Dendritic cell treated with granulocyte-macrophage colony-stimulating factor and Interleukin-4, amounts not matched to agents 40 ng/mL and 50 ng/mL, for 4 days (primary cell): Measurements from ENCODE around the gene GOLGA6C.
"Not testable (repeated sequence)": the region's sequence is repeated elsewhere in the genome, so short reads cannot be mapped to it uniquely, and the experiment has no call there.

Source experiments
- H3K27ac Mint-ChIP-seq: one replicate; pipeline ENCODE4 v1.8.0; 2022; ENCODE audit warnings: mild to moderate bottlenecking, mixed read lengths
- H3K27me3 Mint-ChIP-seq: one replicate; pipeline ENCODE4 v1.8.0; 2022; ENCODE audit warnings: mild to moderate bottlenecking, mixed read lengths
- H3K36me3 Mint-ChIP-seq: one replicate; pipeline ENCODE4 v1.8.0; 2022; ENCODE audit warnings: low read depth, mixed read lengths
- H3K4me1 Mint-ChIP-seq: one replicate; pipeline ENCODE4 v1.8.0; 2022; ENCODE audit warnings: low read depth, mixed read lengths
- H3K4me3 Mint-ChIP-seq: one replicate; pipeline ENCODE4 v1.8.0; 2022; ENCODE audit warnings: mild to moderate bottlenecking, moderate library complexity, mixed read lengths
- H3K9me3 Mint-ChIP-seq: one replicate; pipeline ENCODE4 v1.8.0; 2022; ENCODE audit warnings: mixed read lengths
- intact Hi-C: fragments of 100-400 bp; cut with micrococcal nuclease; formaldehyde crosslinking; loops from one replicate; pipeline ENCODE4 v1.15.0; 2022

Gene GOLGA6C, protein sequence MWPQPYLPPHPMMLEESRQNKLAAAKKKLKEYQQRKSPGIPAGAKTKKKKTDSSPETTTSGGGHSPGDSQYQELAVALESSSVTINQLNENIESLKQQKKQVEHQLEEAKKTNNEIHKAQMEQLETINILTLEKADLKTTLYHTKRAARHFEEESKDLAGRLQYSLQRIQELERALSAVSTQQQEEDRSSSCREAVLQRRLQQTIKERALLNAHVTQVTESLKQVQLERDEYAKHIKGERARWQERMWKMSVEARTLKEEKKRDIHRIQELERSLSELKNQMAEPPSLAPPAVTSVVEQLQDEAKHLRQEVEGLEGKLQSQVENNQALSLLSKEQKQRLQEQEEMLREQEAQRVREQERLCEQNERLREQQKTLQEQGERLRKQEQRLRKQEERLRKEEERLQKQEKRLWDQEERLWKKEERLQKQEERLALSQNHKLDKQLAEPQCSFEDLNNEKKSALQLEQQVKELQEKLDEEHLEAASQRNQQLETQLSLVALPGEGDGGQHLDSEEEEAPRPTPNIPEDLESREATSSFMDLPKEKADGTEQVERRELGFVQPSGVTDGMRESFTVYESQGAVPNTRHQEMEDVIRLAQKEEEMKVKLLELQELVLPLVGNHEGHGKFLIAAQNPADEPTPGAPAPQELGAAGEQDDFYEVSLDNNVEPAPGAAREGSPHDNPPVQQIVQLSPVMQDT

DNA sequence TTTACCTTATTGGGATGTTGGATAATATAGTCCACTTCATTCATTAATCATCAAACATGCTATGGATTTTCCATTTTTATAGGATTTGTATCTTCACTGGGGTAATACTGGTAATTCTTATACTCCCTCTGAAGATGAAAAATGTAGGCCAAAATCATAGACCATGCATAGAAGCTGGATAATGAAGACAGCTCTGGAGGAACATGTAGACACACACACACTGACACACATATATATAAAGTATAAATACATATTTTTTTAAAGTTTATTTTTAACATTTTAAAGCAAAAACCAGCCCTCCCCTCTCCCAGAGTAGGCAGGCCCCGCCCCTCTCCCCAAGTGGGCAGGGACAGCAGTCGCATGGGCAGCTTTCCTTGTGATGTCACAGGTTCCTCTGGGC lies at the start of gene GOLGA6C:
Gene GOLGA6C, plus strand, starts transcription at position 301 of the 400 bp plus-strand sequence. CDS start 265 bp downstream, outside the sequence.
- H3K27ac Mint-ChIP-seq, H3K9me3 Mint-ChIP-seq, intact Hi-C loops, H3K4me3 Mint-ChIP-seq, H3K27me3 Mint-ChIP-seq, H3K36me3 Mint-ChIP-seq, H3K4me1 Mint-ChIP-seq: not testable (repeated sequence)

GRCh38 chr15:75208501-75209288 lies 49.4 kb upstream of the GOLGA6C start:
- H3K4me3 Mint-ChIP-seq = no peak overlapping the region

DNA sequence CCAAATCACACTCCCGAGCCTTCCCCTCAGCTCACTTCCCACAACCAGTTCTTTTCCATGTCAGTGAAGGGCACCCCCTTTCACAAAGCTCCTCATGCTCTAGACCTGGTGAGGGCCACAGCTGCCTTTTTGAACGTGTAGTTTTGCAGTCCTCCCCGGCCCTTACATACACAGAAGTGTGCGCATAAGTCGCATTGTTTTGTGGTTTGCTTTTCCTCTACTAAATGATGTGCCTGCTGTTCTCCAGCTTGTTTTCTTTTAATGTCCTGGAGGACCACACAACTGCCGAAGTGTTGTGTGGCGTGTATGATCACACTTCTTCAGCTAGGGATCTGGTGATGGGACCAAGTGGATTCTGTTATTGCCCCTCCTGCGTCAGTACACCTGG lies 48.9 kb upstream of the GOLGA6C start:
- peaks cover 97% of the 10 kb centered on the region for H3K36me3 Mint-ChIP-seq
- H3K4me1 Mint-ChIP-seq = peaks cover 93% of the 10 kb centered on the region
- no peaks in the 10 kb centered on the region for H3K27me3 Mint-ChIP-seq
- H3K4me3 Mint-ChIP-seq = no peak overlapping the region
- H3K27ac Mint-ChIP-seq = no peak overlapping the region
- intact Hi-C loops = no loop called here
- no peaks in the 10 kb centered on the region for H3K9me3 Mint-ChIP-seq

More at GRCh38 chr15:75208501-75209288, 49.4 kb upstream of the GOLGA6C start:
- Mint-ChIP-seq H3K27me3 (no peaks in the 10 kb centered on the region), H3K9me3 (no peaks in the 10 kb centered on the region), H3K36me3 (peaks cover 97% of the 10 kb centered on the region), H3K27ac (no peak overlapping the region), H3K4me1 (peaks cover 93% of the 10 kb centered on the region)
- intact Hi-C loops = no loop called here

GRCh38 chr15:75210811-75211230 lies 47.3 kb upstream of the GOLGA6C start:
- intact Hi-C loops = no loop called here
- peaks cover 93% of the 10 kb centered on the region for H3K4me1 Mint-ChIP-seq
- no peak overlapping the region for H3K27ac Mint-ChIP-seq

GRCh38 chr15:75211436-75212199 lies 46.5 kb upstream of the GOLGA6C start:
- Mint-ChIP-seq H3K27ac (no peak overlapping the region), H3K9me3 (no peaks in the 10 kb centered on the region), H3K27me3 (no peaks in the 10 kb centered on the region), H3K36me3 (peaks cover 95% of the 10 kb centered on the region), H3K4me3 (no peak overlapping the region), H3K4me1 (peaks cover 89% of the 10 kb centered on the region)
- intact Hi-C loops = no loop called here

More at GRCh38 chr15:75210811-75211230, 47.3 kb upstream of the GOLGA6C start:
- Mint-ChIP-seq H3K4me3 (no peak overlapping the region), H3K36me3 (peaks cover 95% of the 10 kb centered on the region), H3K27me3 (no peaks in the 10 kb centered on the region), H3K9me3 (no peaks in the 10 kb centered on the region)

DNA sequence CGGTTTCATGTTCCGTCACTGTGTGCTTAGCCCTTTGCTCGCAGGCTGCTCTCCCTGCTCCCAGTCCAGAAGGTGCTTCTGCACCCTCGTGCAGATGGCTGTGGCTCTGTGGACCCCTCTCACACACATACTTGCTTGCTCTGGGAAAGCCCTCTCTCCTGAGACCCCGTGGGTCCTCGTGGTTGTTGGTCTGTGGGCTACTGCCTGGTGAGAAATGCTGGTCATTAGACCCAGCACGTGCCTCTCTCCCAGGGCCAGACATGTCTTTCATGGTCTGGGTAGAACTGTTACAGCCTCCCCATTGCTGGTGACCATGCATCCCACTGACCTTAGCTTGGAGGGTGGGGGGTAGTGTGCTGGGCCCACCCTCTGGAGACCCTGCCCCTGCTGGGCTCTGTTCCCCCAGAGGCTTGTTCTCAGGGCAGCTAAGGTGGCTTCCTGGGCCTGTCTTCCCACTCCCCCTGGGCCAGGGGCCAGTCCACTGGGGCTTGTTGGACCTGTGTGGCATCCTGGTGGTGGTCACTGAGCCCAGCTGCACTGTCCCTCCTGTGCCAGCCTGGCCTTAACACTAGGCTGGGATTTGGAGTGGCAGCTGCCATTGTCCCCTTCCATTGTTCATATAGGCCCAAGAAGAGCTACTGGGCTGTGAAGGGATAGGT lies 45.8 kb upstream of the GOLGA6C start:
- Mint-ChIP-seq H3K27me3 (no peaks in the 10 kb centered on the region), H3K4me3 (no peak overlapping the region), H3K4me1 (peaks cover 81% of the 10 kb centered on the region), H3K27ac (no peak overlapping the region), H3K9me3 (no peaks in the 10 kb centered on the region), H3K36me3 (peaks cover 92% of the 10 kb centered on the region)
- intact Hi-C loops = no loop called here

DNA sequence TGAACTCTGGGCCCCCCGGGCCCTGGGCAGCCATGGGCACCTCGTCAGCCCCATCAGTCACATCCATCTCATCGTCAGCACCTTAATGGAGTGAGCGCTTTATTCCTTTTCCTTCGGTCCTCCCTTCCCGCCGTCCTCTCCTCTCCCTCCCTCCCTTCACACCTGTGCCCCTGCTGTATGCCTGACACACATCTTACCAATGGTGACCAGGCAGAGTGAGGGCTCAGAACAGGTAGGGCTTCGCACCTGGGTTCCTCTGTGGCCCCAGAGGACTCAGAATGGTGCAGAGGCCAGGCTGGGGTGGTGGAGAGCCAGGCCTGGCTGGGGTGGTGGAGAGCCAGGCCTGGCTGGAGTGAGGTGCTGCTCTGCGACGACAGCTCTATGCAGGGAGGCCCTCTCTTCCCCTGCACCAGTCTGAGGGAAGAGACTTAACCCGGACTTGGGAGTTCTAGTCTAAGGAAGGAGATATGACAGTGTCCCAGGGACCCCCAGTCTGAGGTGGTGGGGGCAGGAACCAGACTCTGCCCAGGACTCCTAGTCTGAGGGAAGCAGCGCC lies 44.8 kb upstream of the GOLGA6C start:
- H3K36me3 Mint-ChIP-seq = peaks cover 86% of the 10 kb centered on the region
- H3K4me1 Mint-ChIP-seq = peaks cover 76% of the 10 kb centered on the region
- H3K4me3 Mint-ChIP-seq = no peak overlapping the region
- no peaks in the 10 kb centered on the region for H3K27me3 Mint-ChIP-seq
- H3K27ac Mint-ChIP-seq = no peak overlapping the region
- intact Hi-C loops = no loop called here
- no peaks in the 10 kb centered on the region for H3K9me3 Mint-ChIP-seq

DNA sequence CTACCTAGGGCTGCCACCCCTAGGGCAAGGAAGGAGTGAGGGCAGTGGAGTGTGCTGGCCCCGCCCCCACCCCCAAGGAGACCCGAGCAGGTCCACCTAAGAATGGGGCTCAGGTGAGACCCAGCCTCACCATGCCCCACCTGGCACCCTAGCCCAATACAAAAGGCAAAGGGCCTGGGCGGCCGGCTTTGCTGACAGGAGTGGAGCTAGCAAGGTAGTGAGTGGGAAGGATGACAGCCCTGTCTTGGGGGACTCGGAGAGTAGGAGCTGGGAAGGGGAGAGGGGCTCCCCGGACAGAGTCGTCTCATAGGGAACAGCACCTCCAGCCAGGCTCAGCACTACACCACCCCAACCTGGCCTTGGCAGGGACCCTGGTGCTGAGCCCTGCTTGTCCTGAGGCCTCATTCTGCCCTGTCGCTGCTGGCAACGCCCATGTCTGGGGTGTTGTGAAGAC lies 44.3 kb upstream of the GOLGA6C start:
- Mint-ChIP-seq H3K27me3 (no peaks in the 10 kb centered on the region), H3K36me3 (peaks cover 83% of the 10 kb centered on the region), H3K27ac (no peak overlapping the region), H3K4me3 (no peak overlapping the region), H3K9me3 (no peaks in the 10 kb centered on the region), H3K4me1 (peaks cover 76% of the 10 kb centered on the region)
- intact Hi-C loops = no loop called here

DNA sequence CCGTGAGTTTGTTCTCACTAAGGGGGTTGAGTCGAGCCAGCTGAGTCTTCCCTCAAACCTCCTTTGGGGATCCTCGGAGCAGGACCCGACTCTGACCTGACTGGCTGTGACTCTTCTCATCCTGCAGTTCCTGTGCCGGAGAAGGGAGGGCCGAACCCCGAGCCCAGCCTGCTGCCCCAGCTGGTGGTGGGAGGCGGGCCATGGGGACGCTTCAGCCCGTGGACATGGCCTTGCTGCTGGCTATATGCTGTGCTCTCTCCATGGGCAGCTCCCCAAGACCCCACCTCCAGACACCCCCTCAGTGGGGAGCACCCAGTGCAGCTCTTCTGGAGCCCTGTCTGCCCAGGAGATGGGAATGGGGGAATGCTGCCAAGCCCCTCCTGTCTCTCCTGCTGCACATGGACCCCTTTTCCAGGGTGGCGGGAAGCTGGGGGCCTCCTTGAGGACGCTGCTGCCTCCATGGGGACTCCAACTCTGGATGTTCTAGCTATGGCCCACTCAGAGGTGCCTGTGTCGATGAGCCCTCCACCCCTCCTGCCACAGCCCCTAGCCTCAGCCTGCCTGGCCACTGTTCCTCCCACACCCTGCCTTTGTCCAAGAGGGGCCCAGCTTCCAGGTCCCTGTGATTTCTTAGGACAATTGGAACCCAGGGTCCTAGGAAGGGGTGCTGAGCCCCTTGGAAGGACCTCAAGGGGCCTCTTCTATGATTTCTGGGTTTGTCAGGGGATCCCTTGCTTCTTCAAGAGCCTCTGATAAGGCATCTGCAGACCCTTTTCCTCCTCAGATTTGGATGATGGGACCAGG lies 43.6 kb upstream of the GOLGA6C start:
- Mint-ChIP-seq H3K4me3 (no peak overlapping the region), H3K27ac (no peak overlapping the region), H3K27me3 (no peaks in the 10 kb centered on the region), H3K4me1 (peaks cover 76% of the 10 kb centered on the region), H3K36me3 (peaks cover 77% of the 10 kb centered on the region), H3K9me3 (no peaks in the 10 kb centered on the region)
- intact Hi-C loops = no loop called here

DNA sequence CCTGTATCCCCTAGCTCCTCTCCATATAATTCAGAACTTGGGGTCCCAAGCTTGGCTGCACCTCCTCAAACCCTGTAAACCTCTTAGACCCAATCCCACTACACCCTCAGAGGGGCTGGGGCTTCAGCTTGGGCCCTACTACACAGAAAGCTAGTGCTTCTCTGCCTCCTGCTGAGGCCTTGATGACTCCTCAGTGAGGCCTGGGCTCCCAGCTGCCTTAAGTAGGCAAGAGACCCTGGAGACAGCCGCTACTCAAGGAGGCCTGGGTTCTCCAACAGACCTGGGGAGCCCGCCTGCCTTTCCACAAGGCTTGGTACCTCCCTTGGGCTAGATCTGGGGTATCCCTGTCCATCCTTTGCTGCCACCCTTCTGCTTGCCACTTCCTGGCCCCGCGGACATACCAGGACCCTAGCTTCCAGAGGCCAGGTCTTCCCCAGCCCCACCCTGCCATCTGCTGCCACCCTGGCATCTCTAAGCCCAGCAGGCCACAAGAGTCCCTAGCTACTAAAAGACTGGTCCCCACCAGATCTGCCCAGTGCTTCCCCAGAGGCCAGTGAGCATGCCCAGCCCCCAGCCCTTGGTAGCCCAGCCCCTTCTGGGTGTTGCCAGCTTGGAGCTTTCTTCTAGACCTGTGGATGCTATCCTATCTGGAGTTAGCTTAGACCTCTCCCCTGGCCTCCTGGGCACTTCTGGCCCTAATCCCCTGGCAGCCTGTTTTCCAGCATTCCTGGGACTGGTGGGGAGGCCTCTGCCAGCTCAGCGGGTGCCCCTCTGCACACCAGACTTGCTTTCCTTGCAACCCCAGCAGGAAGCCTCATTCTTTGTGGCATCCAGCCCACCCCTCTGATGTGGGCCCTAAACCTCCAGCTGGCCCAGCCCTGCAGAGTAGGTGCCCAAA lies 42.8 kb upstream of the GOLGA6C start:
- intact Hi-C loops = no loop called here
- no peaks in the 10 kb centered on the region for H3K9me3 Mint-ChIP-seq
- no peak overlapping the region for H3K4me3 Mint-ChIP-seq
- no peak overlapping the region for H3K27ac Mint-ChIP-seq
- H3K36me3 Mint-ChIP-seq = peaks cover 77% of the 10 kb centered on the region
- H3K27me3 Mint-ChIP-seq = no peaks in the 10 kb centered on the region
- H3K4me1 Mint-ChIP-seq = peaks cover 73% of the 10 kb centered on the region

GRCh38 chr15:75217012-75217411 lies 41.1 kb upstream of the GOLGA6C start:
- Mint-ChIP-seq H3K36me3 (peaks cover 62% of the 10 kb centered on the region), H3K4me3 (no peak overlapping the region), H3K9me3 (no peaks in the 10 kb centered on the region), H3K27me3 (no peaks in the 10 kb centered on the region), H3K27ac (no peak overlapping the region), H3K4me1 (peaks cover 61% of the 10 kb centered on the region)
- intact Hi-C loops = no loop called here
